CD4-positive, alpha-beta T cell treated with Interleukin-1 beta for 1 hour (primary cell): Measurements from ENCODE around the gene NISCH.

Source experiments
- DNase-seq, 2 donors: peaks; one replicate each; pipeline ENCODE4 v3.0.0-alpha.2; 2020 to 2022

The NISCH gene

DNA sequence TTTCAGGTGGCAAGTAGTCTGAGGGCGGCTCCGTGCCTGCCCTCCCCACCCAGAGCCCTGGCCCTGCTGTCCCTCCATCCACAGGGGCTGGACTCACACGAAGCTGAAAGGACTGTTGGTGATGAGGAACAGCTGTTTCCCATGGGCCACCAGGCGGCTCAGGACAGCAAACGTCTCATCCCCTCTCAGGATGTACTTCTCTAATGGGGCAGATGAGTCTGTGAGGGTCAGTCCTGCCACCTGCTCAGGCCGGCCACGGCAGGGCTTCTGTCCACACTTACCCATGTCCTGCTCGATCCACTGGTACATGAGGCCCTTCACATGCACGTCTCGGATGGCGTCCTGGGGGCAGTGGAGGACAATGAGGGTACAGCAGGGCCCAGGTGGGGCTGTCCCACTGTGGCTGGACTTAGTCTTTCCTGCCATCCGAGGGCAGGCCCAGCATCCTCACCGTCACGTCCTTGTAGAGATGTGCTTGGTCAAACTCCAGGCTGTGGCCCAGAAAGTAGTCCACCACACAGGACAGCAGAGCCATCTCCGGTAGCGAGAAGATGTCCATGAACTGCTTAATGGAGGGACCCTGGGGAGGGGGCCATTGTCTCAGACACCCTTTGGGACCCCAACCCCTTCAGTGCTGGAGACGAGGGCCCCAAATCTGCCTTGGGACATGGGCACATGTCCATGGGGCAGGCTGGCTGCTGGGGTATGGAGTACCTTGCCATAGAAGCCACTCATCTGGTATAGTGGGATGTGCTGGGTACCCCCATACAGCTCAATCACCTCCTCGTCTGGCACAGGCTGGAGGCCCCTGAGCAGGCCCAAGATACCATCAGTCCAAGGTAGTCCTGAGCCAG, 72.6 kb downstream of the NISCH start:
- no peak for DNase-seq

DNA sequence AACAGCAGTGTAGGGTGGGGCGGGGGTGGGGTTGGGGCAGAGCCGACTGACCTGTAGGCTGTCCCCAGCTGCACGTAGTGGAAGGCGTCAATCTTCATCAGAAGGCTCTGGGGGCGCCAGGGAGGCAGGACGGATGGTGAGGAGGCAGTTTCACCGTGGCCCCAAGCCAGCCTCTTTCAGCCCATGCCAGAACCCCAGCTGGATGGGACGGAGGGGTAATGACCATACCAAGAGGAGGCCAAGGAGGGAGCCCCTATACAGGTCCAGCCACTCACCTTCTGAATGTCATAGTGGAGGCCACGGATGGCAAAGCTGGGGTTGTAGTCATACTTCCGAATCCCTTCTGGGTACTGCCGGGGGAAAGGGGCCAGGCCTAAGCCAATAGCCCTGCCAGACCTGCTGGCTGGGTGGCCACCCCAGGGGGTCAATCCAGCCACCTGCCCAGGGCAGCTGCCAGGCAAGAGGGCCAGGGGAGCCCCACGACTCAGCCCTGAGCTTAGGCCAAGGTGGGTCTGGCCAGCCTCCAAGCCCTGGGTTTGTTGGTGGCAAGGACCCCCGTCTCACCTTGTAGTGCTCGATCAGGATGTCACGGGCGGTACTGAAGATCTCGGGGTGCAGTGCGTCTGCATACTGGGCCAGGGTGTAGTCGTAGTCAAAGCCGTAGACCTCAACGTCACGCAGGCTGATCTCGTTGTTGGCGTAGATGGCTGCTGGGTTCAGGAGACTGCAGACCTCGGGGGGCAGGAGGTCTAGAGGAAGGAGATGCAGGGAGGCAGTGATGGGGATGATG, 73.4 kb downstream of the NISCH start:
- no peak for DNase-seq

- DNase-seq: no peak
Measured at GRCh38 chr3:52529376-52530333, 74.3 kb downstream of the NISCH start.

DNA sequence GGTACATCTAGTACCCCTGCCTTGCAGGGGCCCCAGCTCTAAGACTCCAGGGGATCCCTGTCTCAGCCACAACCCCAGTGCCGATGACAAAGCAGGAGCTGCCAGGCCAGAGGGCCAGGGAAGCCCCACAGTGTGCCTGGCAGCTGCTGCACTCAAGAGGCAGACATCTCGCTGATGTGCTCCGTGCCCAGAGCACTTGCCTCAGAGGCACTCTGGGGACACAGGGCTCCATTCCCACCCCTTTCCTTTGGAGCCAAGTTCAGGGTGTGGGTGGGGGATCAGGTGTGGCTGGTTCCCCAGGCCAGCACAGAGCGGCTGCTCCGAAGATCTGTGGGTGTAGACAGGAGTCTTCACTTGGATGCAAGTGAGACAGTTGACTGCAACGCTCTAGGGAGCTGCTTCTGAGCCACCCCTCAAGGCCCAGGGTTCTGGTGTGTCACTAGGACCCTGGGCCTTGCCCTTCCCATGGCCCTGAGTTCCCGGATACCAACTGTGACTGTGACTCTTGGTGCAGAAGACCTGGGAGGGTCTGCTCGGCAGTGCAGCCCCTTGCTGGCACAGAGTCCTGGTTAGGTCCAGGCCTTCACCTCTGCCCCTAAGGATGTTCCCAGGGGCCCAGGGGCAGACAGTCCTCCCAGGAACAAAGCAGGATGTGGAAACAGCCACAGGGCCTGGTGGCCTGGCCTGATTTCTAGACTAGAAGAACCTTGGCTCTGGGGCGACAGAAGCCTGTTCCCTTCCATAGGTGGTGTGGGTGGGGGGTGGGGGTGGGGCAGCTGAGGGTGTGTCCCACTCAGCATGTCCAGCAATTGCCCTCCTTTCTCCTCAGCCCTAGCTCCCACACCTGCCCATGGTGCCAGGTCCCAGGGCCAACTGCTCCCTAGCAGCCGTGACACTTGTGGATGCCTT, 75.8 kb downstream of the NISCH start:
- no peak for DNase-seq

- no peak for DNase-seq
Measured at GRCh38 chr3:52531860-52532516, 76.6 kb downstream of the NISCH start.

DNA sequence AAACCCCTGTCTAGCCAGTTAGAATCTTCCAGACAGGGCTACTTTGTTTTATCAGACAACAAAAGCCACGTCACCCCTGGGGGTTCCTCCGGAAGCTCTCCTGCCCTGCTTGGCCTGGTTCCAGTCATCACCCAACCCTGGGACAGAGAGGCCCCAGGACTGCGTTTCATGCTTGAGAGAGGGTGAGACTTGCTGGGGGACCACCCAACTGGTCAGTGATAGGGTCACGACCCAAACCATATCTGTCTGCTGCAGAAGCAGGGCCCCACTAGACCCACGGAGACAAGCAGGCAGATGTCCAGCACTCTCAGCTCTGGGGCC, 77.1 kb downstream of the NISCH start:
- DNase-seq: peak; percentile 19 to 49

DNA sequence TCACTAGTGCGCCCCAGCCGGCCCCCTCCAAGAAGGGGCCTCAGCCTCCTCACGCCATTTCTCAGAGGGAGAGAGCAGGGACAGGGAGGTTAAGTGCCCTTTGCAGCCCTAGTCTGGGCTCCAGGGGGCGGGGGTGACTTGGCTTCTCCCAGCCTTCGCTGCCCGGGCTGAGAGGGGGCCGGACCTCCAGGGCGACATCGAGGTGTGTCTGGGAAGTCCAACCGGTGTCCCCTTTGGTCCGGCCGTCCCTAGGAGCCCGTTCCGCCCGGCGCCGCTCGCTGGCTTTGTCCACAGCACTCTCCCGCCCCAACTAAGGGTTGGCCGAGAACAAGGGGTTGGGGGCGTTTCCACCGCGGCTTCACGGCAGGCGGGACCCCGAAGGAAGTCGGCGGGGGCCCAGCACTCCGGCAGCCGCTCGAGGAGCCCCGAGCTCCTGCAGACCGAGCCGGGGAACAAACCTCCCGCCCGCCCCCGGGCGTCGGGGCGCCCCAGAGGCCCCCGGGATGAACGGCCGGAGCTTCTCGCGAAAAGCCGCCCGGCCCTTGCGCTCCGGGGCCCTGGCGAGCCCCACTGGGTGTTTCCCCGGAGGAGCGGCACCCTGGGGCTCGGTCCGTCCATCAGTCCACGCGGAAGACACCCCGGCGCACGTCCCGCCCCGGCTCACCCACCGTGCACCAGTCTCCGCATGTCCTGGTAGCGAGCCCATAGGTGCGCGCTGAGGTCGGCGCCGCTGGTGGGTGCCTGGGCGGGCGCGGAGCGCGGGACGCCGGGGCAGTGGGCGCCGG, 77.6 kb downstream of the NISCH start:
- peak; percentile 7 to 15 for DNase-seq

DNA sequence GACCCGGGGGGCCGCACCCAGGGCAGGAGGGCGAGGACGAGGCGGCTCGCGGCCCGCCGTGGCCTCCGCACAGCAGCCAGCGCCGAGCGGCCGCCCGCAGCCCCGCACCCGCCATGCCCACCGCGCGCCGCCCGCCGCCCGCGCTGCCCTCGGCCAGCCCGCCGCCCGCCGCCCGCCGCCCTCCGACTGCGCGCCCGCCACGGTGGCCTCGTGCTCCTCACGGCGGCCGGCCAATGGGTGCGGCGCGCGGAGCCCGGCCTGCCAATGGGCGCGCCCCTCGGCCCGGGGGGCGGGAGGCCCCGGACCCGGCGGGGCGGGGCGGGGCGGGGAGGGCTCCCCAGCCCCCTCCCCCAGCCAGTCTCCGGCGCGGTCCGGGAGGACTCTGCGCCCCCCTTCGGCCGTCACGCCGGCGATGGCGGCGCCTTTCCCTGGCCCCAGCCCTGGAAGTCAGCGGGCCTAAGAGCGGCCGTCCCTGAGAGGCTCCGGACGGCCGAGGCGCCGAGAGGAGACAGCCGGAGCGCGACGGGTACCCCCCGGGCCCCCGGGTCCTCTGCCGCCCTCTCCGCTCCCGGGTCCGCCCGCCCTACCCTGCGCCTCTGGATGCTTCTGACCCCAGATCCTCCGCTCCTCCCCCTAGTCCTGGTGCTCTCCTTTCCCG, 78.3 kb downstream of the NISCH start, which contains the start of gene NT5DC2:
Gene NT5DC2, minus strand, starts transcription at position 235 of the 658 bp plus-strand sequence. Its CDS starts 120 bp downstream, at position 115.
- peak; percentile 71 to 76 for DNase-seq

DNA sequence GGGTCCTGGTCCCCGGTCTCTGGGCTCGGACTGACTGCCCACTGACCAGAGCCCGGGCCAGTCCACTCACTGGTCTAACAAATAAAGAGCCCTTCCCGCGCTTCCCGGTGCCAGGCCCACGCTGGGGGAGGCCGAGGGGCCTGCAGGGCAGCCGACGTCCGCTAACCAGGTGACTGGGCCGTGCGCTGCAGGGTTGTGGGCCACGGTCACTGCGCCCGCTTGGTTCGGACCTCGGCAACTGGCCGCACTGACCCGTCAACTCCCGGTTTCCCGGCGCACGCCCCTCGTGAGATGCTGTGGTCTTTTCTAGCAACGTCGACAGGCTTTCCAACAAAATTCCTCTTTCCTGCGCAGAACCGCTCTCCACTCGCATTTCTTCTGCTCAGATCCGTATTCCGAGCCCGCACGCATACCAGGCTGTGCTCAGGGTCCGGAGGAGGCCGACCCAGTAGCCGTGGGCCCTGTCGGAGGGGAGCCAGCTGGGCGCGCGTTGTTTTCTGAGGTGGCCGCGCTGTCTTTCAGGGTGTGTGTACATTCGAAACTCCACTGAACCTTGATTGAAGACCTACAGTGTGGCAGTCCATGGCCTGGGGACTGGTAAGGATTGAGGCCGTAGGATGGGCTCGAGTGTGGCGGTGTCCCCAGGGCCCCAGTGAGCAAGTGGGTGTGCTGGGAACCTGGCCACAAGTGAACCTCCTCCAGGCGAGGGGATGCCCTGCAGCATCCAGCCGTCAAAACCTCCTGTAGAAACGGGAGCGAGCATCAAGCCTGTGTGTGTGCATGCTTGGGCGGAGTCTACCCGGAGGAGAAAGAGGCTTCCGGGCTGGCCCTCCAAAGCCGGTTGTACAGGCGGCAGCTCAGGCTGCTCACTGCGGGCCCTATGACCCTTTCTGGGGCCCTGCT, 79.1 kb downstream of the NISCH start:
- DNase-seq: no peak

DNA sequence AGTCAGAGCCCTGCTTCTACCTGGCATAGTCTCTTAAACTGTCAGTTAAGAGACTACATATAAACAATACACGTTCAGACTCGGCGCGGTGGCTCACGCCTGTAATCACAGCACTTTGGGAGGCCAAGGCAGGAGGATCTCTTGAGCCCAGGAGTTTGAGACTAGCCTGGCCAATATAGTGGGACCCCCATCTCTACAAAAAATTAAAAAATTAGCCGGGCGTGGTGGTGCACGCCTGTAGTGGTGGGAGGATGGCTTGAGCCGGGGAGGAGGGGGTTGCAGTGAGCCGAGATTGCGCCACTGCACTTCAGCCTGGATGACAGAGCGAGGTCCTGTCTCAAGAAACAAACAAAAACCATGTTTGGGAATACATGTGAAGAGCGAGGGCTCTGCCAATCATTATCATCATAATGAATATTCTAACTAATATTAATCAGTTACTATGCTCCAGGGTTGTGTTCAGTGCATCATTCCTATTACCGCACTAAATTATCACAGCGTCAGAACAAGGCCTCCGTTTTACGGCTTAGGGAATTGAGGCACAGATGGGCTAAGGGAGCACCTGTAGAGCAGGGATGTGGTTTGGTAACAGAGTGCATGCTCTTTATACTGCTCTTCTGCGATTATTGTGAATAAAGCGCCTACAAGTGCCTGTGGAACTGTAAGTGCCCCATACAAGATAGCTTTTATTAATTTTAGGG, 80.2 kb downstream of the NISCH start:
- DNase-seq: no peak

- DNase-seq: no peak
Measured at GRCh38 chr3:52536112-52536368, 80.6 kb downstream of the NISCH start.

GRCh38 chr3:52536369-52537164, 81.2 kb downstream of the NISCH start, which contains the start of gene UQCC5:
UQCC5 (plus strand) TSS chr3:52536605; CDS start chr3:52536756, 151 bp downstream.
- peak; percentile 98 to 99 for DNase-seq

- DNase-seq: no peak
Measured at GRCh38 chr3:52537165-52537620, 81.8 kb downstream of the NISCH start.

- DNase-seq: no peak
Measured at GRCh38 chr3:52537726-52538421, 82.5 kb downstream of the NISCH start.

- DNase-seq: no peak
Measured at GRCh38 chr3:52539010-52539653, 83.7 kb downstream of the NISCH start.

DNA sequence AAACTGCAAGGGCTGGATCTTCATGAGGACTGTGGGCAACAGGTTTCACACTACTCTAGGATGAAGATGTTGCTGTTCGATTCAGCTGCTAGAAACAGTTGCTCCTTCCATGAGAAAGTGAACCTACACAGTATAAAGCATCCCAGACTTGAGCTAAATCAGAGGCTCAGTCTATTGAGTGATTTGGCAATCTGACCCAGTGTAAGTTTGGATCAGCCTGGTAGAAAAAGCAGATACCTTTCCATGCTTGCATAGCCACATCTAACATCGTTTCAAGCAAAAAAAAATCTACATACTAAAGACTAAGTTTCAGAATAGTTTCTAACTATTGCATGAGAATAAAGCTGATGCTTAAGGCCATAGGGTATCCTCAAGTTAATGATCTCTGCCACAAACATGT, 85.6 kb downstream of the NISCH start:
- no peak for DNase-seq
